Mononuclear cell (primary cell): ENCODE results near the gene NBPF20. TPM values are rescaled to one million over a fixed set of nuclear protein-coding genes. Genes with fewer than 3 reads are reported as not detected.
"Not testable (repeated sequence)": the region's sequence is repeated elsewhere in the genome, so short reads cannot be mapped to it uniquely, and the experiment has no call there.

Experiments used
- H3K27me3 ChIP-seq: 2 replicates; pipeline ENCODE4 v1.6.0; 2011; ENCODE audit warnings: low read length, control low read depth; ENCODE audit not compliant: insufficient read depth
- H3K4me1 ChIP-seq: 2 replicates; pipeline ENCODE4 v1.5.1; 2011; ENCODE audit warnings: mild to moderate bottlenecking, low read length, control low read depth; ENCODE audit not compliant: insufficient read depth
- H3K4me3 ChIP-seq: 2 replicates; pipeline ENCODE4 v1.5.1; 2011; ENCODE audit warnings: mild to moderate bottlenecking, low read length, moderate library complexity
- H3K9me3 ChIP-seq: 2 replicates; pipeline ENCODE4 v1.5.1; 2011; ENCODE audit warnings: low read depth, mild to moderate bottlenecking, control low read depth, low read length
- total RNA-seq: library from RNA; depleted of rRNA; stranded (reverse); fragments of >200 nt; gene quantifications from one replicate; pipeline ENCODE4 v1.2.3, GENCODE V29; 2012

Gene NBPF20, protein sequence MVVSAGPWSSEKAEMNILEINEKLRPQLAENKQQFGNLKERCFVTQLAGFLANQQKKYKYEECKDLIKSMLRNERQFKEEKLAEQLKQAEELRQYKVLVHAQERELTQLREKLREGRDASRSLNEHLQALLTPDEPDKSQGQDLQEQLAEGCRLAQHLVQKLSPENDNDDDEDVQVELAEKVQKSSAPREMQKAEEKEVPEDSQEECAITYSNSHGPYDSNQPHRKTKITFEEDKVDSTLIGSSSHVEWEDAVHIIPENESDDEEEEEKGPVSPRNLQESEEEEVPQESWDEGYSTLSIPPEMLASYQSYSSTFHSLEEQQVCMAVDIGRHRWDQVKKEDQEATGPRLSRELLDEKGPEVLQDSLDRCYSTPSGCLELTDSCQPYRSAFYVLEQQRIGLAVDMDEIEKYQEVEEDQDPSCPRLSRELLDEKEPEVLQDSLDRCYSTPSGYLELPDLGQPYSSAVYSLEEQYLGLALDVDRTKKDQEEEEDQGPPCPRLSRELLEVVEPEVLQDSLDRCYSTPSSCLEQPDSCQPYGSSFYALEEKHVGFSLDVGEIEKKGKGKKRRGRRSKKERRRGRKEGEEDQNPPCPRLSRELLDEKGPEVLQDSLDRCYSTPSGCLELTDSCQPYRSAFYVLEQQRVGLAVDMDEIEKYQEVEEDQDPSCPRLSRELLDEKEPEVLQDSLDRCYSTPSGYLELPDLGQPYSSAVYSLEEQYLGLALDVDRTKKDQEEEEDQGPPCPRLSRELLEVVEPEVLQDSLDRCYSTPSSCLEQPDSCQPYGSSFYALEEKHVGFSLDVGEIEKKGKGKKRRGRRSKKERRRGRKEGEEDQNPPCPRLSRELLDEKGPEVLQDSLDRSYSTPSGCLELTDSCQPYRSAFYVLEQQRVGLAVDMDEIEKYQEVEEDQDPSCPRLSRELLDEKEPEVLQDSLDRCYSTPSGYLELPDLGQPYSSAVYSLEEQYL (N-terminal part only)
- total RNA-seq = 1.7 TPM

DNA sequence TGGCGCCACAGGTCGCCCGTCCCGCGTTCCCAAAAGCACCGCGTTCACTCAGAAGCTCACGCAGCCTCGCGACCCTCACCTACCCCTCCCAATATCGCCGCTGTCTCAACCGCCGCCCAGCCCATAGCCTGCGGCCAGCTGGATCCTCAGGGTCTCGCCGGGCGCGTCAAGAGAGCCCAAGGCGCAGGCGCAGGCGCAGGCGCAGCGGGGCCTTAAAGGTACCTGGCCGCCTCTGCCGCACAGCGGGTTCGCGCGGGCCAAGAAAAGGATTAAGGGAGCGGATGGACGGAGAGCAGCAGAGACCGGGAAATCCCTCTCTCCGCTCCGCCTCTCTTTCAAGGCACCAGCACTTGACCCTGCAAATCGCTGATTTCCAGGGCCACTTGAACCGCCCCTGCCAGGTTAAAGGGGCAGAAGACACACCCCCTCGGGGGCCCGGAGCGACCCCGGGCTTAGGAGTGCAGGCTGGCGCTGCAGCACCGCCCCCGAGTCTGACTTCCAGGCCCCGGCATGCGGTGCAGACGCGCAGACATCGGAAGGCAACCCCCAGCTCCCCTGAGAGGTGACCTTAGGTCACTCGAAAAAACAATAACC is at the start of gene NBPF20:
TSS of gene NBPF20 (minus strand) at position 168 of the 594 bp plus-strand sequence. CDS start 20,331 bp downstream, outside the sequence.
- peaks cover 11% of the 10 kb centered on the region for H3K9me3 ChIP-seq
- H3K4me1 ChIP-seq = peaks cover 10% of the 10 kb centered on the region
- peaks cover 32% of the 10 kb centered on the region for H3K27me3 ChIP-seq
- H3K4me3 ChIP-seq = peak within 1 kb of the TSS; percentile 56

GRCh38 chr1:145474837-145475368 is 49.5 kb upstream of the NBPF20 start:
- H3K4me3 ChIP-seq, H3K4me1 ChIP-seq, H3K9me3 ChIP-seq, H3K27me3 ChIP-seq: not testable (repeated sequence)

DNA sequence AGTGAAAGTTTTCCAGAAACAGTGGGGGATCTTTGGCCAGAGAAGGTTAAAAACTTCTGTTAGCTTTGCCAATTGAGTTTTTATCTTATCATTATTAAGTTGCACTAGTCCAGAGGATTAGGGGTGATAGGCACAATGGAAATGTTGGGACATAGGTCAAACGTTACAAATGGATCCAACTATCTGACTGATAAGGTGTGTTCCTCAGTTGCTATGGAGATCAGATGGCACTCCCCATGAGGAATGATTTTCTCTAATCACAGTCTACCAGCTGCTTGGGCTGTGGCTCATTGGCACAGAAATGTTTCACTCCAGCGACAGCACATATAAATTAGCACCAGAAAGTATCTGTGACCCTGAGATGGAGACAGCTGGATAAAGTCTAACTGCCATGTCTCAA is 47.3 kb upstream of the NBPF20 start:
- not testable (repeated sequence) for H3K4me1 ChIP-seq, H3K9me3 ChIP-seq, H3K27me3 ChIP-seq, H3K4me3 ChIP-seq

DNA sequence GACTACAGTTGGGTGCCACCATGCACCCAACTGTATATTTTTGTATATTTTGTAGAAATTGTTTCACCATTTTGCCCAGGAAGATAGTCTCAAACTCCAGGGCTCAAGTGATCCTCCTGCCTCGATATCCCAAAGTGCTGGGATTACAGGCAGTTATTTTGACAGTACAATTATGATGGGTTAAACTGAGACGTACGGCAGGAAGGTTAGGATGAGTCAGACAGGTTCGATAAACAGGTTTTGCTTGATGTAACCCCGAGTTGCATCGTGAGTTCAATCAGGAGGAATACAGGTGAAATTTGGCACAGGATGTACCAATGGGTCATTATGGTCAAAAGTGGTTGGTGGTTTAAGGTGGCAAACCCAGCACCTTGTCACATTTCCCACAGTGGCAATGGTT is 46.0 kb upstream of the NBPF20 start:
- not testable (repeated sequence) for H3K27me3 ChIP-seq, H3K4me1 ChIP-seq, H3K9me3 ChIP-seq, H3K4me3 ChIP-seq

DNA sequence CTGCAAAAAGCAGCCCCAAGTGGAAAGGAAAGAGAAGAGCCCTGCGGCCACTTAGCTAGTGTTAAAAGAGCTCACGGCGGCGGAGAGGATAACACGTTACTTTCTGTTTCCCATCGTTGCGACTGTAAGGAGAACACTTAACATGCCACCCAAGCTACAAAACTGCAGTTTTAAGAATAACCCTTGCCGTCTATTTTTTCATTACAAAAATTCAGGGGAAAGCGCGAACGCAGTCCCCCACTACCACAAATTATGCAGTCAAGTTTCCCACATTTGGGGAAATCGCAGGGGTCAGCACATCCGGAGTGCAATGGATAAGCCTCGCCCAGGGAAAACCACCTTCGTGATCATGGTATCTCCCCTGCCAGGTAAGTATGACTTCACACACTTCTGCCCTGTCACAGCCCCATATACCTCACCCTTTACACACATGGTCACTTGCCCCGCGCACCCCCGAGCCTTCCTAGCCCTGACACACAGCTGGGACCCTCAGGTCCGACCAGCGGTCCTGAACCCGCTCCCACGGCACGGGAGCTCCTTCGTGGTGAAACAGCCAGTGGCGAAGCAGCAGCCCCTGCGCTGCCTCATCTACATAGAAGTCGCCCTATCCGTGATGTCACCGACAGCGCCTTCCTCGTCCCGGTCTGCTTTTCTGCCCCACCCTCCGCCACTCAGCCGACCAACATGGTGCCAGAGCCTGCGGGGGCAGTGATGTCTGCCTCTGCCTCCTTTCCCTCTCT is 40.2 kb upstream of the NBPF20 start:
- H3K27me3 ChIP-seq = not testable (repeated sequence)
- peak overlapping the region; percentile 41 for H3K4me3 ChIP-seq

DNA sequence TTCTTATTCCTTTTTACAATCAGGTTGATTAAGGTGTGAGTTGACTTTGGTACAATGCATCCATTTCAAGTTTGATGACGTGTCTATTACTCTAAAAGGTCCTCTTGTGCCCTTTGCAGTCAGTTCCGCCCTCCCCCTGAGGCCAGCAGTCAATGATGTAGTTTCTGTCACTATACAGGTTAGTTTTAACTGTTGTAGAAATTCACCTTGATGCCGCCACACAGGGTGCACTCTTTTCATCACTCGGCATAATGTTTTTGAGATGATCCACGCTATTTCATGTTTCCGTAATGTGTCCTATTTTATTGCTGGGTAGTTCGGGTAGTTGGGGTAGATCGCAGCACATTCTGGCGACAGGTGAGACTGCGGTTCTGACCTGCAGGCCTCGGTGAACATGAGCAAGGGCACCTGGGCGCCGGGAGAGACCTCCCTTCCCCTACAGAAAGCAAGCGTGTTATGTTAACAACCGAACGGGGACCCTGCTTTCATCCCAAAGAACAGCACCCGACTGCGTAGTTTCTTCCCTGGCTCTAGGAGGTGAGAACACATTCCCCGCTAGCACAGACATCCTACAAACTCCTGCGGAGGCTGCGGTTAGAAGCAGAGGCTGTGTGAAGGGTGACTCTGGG is 39.4 kb upstream of the NBPF20 start:
- peak overlapping the region; percentile 41 for H3K4me3 ChIP-seq
- H3K27me3 ChIP-seq, H3K9me3 ChIP-seq, H3K4me1 ChIP-seq: not testable (repeated sequence)

More for the DNA sequence above, 40.2 kb upstream of the NBPF20 start:
- not testable (repeated sequence) for H3K4me1 ChIP-seq, H3K9me3 ChIP-seq

- H3K27me3 ChIP-seq, H3K9me3 ChIP-seq, H3K4me3 ChIP-seq, H3K4me1 ChIP-seq: not testable (repeated sequence)
These were observed 38.6 kb upstream of the NBPF20 start for GRCh38 chr1:145464017-145464416.

GRCh38 chr1:145460684-145461083 is 35.3 kb upstream of the NBPF20 start:
- not testable (repeated sequence) for H3K4me3 ChIP-seq, H3K9me3 ChIP-seq, H3K27me3 ChIP-seq, H3K4me1 ChIP-seq

DNA sequence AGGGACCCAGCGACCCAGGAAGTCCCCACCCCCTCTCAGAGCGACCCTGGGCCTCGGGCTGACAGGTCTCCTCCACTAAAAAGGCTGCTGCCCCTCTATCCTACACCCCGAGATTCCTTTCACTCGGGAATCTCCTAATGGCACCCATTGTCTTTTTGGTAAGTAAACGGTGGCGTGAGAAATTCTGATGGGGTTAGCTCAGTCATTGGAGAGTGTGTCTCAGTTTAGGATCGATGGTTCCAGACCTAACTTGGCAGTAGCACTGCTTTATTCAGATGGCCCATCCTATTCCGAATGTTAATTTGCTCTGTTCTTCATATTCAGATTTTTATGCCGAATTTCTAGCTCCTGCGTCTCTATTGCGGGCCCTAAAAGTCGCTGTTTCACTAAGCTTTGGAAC is 34.6 kb upstream of the NBPF20 start:
- not testable (repeated sequence) for H3K4me3 ChIP-seq, H3K27me3 ChIP-seq

GRCh38 chr1:145459591-145459990 is 34.2 kb upstream of the NBPF20 start:
- not testable (repeated sequence) for H3K4me1 ChIP-seq, H3K4me3 ChIP-seq, H3K27me3 ChIP-seq, H3K9me3 ChIP-seq

More for the DNA sequence above, 34.6 kb upstream of the NBPF20 start:
- H3K9me3 ChIP-seq, H3K4me1 ChIP-seq: not testable (repeated sequence)

DNA sequence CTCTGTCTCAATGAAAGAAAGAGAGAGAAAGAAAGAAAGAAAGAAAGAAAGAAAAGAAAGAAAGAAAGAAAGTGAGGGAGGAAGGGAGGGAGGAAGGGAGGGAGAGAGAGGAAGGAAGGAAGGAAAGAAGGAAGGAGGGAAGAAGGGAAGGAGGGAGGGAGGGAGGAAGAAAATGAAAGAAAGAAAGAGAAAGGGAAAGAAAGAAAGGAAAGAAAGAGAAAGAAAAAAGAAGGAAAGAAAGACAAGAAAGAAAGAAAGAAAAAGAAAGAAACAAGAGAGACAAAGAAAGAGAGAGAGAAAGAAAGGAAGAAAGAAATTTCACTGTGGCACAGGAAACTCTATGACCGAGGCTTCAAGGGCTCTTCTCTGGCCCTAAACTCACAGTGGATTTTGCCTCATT is 33.7 kb upstream of the NBPF20 start:
- not testable (repeated sequence) for H3K4me1 ChIP-seq, H3K9me3 ChIP-seq, H3K4me3 ChIP-seq, H3K27me3 ChIP-seq

DNA sequence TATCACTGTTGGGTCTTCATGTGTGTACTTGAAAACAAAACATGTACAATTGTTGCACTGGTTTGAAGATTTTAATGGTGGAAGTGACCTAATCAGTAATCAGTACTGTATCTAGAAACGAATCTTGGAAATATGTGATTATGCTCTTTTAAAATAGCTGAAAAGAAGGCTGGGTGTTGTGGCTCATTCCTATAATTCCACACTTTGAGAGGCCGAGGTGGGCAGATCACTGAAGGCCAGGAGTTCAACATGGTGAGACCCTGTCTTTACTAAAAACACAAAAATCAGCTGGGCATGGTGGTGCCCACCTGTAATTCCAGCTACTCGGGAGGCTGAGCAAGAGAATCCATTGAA is 29.4 kb upstream of the NBPF20 start:
- H3K4me1 ChIP-seq, H3K4me3 ChIP-seq, H3K27me3 ChIP-seq, H3K9me3 ChIP-seq: not testable (repeated sequence)

- H3K27me3 ChIP-seq, H3K9me3 ChIP-seq, H3K4me3 ChIP-seq, H3K4me1 ChIP-seq: not testable (repeated sequence)
These were observed 28.7 kb upstream of the NBPF20 start for GRCh38 chr1:145453873-145454823.
